Activated T-cell treated with anti-CD3 and anti-CD28 coated beads for 24 hours (primary cell): ENCODE measurements around the gene CD163.
A peak's percentile ranks its signal among the peaks of the same experiment; 100 is the strongest.
"Not testable (repeated sequence)": the region's sequence is repeated elsewhere in the genome, so short reads cannot be mapped to it uniquely, and the experiment has no call there.

Source experiments
- DNase-seq: peaks from one replicate; pipeline ENCODE4 v3.0.0-alpha.2; 2020; ENCODE audit warnings: low read depth

The CD163 gene

DNA sequence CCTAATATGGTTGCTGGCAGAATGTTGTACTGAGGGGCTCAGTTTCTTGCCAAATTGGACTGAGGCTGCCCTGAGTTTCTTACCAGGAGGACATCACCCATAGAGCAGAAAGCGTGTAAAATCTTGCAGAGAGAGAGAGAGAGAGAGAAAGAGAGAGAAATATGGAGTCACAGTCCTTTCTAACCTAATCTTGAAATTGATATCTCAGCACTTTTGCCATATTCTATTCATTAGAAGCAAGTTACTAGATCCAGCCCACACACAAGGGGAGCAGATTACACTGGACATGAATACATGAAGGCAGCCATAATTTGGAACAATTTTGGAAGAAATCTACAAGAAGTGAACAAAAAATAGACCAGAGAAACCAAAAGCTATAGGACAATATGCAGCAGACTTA lies 55.5 kb downstream of the CD163 start:
- no peak for DNase-seq

DNA sequence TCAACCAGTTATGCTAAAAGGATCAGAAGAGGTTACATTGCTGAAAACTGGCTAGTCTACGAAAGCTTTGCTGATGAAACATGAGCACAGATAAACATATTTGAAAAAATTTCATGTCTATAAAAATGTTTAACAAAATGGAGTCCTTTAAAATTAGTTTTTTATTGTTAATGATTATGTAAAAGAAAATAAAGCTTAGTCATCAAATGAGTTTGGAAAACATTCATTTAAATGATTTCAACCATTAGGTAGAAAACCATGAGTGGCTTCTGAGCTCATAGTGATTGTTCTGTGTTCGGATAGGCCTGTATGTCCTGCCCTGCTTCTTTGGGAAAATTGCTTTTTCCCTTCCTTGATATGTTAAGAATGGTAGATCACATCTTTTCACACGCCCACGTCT lies 59.0 kb downstream of the CD163 start:
- DNase-seq, result no peak

DNA sequence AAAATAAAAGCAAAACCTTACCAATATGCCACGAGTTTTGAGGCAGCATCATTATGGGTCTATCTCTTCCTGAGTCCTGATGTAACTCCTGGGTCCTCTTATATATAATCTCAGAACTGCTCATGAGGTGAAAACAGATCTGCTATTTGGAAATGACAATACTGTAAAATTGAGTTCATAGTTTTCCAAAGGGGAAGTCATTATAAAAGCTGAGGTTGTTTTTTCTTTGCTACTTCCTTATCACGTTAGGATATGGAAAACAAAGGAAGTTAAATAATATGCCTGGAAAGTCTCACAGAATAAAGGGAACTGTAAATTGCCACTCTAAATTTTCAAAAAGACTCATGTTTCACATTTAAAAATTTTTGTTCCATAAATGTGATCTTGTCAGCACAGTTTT lies 59.5 kb downstream of the CD163 start, which contains the start of gene CD163L1:
Gene CD163L1, minus strand, starts transcription at position 78 of the 400 bp plus-strand sequence. Its CDS starts 26 bp downstream, at position 52.
- DNase-seq, result no peak

DNA sequence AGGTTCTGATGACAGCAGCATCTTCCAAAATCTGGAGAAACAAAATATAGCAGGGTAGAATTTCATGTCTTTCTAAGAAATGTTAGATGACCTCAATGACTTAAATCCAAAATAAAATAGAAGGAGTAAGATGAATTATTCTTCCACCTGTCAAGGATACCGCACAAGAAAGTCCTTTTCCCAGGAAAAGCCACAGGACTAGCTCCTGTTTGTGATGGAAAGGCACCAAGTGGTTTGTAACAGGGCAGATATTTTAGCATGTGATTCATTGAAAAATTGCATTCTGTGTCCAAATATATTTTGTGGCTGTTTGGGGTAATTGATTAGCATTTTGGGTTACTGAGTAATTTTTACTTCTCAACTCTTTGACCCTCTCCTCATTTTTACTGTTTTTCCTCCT lies 62.4 kb downstream of the CD163 start:
- no peak for DNase-seq

DNA sequence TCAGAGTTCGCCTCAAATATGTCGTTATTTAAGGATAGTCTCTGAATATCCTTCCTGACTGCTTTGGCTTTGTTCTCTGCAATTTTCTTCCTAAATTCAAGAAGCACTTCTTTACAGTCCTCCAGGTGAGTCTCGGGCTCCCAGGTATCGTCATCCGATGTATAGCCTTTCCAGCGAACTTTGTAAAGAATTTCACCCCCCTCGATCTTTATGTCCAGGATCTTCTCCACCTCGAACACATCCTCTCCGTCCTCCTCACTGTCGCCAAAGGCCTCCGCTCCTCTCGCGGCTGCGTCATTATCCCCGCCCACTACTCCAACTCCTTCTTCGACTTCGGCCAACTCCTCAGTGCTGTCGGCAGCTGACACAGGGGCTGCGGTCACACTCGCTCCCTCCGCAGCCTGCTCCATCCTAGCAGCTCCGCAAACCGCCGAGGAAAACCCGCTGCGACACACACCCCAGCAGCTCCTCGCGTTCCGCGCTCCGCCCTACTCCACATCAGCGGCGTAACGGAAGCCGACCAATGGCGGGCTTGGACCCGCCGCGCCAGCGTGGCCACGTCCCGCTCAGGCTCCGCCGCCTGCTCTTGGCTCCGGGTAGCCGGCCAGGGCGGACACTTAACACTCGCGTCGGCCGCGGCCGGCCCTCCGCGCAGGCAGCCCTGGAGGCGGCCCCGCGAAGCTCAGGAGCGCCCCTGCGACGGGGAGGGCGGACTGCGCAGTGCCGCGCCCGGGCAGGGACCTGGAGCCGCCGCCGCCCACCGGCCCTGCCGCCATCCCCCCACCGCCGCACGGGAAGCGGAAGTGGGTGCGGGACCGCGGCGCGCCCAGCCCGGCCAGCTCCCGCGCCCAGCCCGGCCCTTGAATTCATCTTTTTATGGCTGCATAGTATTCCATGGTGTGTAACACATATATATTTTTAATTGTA lies 63.7 kb downstream of the CD163 start:
- peak; percentile 23 for DNase-seq

DNA sequence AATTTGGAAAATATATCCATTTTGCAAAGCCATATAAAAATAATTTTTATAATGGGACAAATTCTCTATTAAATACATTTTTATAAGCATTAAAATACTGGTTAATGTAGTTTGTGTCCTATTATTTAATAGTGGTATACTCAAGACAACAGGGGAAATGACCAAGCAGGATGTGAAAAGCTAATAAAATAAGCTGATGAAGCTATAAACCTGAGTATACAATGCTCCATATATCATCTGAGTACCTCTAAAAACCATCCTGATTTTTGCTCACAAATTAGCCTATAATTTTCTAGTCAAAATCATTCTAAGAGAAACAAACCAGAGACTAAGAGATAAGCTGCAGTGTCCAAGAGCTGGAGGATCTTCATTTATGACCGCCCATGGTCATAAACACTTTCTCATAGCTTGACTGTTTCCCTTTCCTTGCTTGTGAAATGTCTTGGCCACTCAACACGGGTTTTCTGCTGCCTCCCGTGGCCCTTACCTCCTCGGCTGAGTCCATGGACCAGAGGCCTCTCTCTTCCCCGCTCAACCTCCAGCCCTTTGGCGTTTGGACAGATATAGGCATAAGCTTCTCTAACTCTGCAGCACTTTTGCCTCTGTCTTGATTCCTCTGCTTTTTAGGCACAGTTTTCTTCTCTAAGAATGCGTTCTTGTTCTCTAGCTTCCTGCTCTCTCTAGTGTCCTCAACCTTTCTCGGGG lies 65.1 kb downstream of the CD163 start:
- not testable (repeated sequence) for DNase-seq

DNA sequence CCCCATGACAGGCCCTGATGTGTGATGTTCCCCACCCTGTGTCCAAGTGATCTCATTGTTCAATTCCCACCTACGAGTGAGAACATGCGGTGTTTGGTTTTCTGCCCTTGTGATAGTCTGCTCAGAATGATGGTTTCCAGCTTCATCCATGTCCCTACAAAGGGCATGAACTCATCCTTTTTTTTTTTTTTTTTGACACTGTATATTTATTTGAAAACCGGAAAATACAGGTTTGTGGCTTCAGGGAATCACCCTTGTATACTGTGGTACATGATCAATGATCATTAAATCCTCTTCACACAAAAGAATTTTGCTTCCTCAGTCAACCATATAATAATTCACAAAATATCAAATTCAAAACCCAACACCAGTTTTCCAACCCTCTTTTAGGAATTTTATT lies 66.1 kb downstream of the CD163 start:
- not testable (repeated sequence) for DNase-seq

DNA sequence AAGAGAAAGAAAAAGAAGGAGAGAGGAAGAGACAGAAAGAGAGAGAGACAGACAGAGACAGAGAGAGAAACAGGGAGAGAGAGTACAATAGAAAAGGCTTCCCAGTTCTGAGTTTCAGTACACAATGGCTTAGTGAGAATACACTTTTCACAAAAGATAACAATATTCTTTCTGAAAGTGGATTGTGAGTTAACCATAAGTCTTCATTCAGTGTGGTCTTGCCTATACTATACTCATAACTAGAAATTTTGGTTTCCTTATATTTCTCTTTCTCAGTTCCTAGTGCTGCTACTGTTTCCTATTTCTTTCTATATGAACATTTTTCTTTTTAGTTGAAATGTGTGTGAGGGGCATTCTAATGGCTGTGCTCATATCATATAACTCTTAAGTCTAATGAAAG lies 68.9 kb downstream of the CD163 start:
- no peak for DNase-seq

DNA sequence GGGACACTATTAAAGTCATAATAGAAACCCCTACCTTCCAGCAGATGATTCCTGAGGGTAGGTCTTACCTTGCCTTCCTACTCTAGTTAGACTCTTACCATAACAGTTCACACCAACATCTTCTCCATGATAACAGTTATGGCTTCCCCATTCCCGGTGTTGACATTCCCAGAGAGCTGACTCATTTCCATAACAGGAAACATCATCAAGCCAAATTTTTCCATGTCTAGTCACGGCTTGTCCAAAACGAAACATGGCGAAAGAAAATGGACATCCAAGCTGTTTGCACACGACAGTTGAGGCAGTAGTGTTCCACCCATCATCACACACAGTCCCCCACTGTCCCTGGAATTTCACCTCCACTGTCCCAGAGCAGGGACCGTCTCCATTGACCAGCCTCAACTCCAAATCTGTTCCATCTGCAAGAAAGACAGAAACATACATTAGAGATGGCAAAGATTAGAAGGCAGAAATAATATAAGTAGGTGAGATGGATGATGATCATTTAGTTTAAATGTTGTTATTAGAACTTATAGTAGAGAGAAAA lies 70.2 kb downstream of the CD163 start:
- no peak for DNase-seq

DNA sequence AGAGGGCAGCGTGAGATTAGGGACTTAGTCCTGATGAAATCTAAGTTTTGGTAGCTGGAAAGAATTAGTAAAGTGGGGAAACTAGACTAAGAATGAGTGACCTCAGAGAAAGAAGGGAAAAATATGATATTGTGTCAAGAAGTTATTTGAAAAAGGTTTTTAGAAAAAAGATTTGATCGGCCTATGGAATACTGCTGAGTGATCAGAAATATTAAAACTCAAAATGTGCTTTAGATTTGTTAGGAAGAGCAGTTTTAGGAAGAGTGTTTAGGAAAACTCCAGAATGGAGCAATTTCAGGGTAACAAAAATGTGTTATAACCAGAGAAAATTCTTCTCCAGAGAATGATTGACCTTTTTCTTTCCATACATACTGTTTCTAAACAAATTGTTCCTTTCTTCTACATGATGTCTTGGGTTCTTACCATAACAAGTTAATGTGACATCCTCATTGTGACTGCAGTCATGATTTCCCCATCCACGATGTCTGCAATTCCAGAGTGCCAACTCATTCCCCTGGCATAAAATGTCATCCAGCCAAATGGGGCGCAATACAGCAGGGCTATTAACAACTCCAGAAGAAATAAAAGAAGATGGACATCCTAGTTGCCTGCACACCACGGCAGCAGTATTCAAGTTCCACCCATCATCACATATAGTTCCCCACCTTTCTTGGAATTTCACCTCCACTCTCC lies 71.4 kb downstream of the CD163 start:
- no peak for DNase-seq
